Ovary (tissue), 3 donors: Measurements from ENCODE around the gene MAGEC1.

Experiments
- EP300 ChIP-seq: sonication (generic); formaldehyde crosslinking; IDR thresholded peaks from one replicate; pipeline ENCODE4 v1.6.1; 2017; ENCODE audit warnings: antibody characterized with exemption
- POLR2A ChIP-seq: fragments of 450-650 bp; IDR thresholded peaks from one replicate; pipeline ENCODE4 v1.6.1; 2017; ENCODE audit warnings: antibody characterized with exemption, mild to moderate bottlenecking, moderate library complexity
- TF ChIP-seq, protein P1 (sequence below), 3 donors: fragments of 450-650 bp in 2 of 3; fragments of 200-600 bp in 1 of 3; IDR thresholded peaks; one replicate each; pipeline versions ENCODE4 v1.5.1 to v1.8.0; 2016 to 2022; ENCODE audit warnings: antibody characterized with exemption in 3 of 3, mild to moderate bottlenecking in 1 of 3
- donor health status: DM: no; HTN: no; CAD: no.

DNA sequence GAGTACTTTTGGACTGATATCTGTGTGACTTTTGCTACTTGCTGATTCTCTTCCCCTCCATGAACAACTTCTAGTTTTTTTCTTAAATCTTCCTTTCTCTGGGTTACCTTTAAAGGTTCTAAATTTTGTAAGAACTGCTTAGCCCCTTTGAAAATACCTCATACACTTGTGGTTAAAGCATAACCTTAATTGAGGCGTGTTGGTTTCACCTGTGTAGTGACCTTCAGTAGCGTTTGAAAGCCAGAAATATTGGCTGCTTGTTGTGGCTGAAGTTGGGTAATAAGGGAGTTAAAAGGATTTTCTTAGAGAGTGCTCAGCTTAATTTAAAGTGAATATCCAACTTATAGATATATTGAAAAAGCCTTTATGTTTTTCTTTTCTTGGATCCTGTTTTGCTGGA is 32.0 kb downstream of the MAGEC1 start:
- TF ChIP-seq, protein P1, sequence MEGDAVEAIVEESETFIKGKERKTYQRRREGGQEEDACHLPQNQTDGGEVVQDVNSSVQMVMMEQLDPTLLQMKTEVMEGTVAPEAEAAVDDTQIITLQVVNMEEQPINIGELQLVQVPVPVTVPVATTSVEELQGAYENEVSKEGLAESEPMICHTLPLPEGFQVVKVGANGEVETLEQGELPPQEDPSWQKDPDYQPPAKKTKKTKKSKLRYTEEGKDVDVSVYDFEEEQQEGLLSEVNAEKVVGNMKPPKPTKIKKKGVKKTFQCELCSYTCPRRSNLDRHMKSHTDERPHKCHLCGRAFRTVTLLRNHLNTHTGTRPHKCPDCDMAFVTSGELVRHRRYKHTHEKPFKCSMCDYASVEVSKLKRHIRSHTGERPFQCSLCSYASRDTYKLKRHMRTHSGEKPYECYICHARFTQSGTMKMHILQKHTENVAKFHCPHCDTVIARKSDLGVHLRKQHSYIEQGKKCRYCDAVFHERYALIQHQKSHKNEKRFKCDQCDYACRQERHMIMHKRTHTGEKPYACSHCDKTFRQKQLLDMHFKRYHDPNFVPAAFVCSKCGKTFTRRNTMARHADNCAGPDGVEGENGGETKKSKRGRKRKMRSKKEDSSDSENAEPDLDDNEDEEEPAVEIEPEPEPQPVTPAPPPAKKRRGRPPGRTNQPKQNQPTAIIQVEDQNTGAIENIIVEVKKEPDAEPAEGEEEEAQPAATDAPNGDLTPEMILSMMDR (IDR thresholded peaks at IDR 0.05), result no peak
- TF ChIP-seq POLR2A (no peak), EP300 (no peak)
